Testis (tissue), 2 donors: ENCODE results near the gene BTNL8.

Experiments used
- CTCF ChIP-seq, 3 experiments: fragments of 450-650 bp in 2 of 3; fragments of 200-600 bp in 1 of 3; sonication (generic) in 1 of 3; IDR thresholded peaks; one replicate each; pipeline ENCODE4 v1.5.1; 2016 to 2019; ENCODE audit warnings: antibody characterized with exemption in 3 of 3, mild to moderate bottlenecking in 2 of 3, moderate library complexity in 1 of 3
- POLR2A ChIP-seq: fragments of 450-650 bp; IDR thresholded peaks from one replicate; pipeline ENCODE4 v1.6.1; 2017; ENCODE audit warnings: antibody characterized with exemption, mild to moderate bottlenecking, moderate library complexity

GRCh38 chr5:180990882-180991242 is 91.9 kb downstream of the BTNL8 start:
- TF ChIP-seq CTCF (IDR thresholded peaks at IDR 0.05) = no peak
- TF ChIP-seq POLR2A = no peak
